Fibroblast of lung (primary cell): ENCODE measurements around the gene ROBO2.

Source experiments
- EZH2 ChIP-seq: IDR thresholded peaks from 2 replicates; pipeline ENCODE4 v1.5.1; 2012; ENCODE audit warnings: low read length, control low read depth, mild to moderate bottlenecking; ENCODE audit errors: missing control alignments
- TF ChIP-seq, protein P1 (sequence below), 2 donors: IDR thresholded peaks in 1 of 2; conservative IDR thresholded peaks in 1 of 2; 1 replicate in 1 of 2; 2 replicates in 1 of 2; pipeline ENCODE4 v1.5.1; 2011 to 2012; ENCODE audit warnings: low read length in 2 of 2, control low read depth in 1 of 2, inconsistent platforms in 1 of 2, low read depth in 1 of 2, mild to moderate bottlenecking in 1 of 2

DNA sequence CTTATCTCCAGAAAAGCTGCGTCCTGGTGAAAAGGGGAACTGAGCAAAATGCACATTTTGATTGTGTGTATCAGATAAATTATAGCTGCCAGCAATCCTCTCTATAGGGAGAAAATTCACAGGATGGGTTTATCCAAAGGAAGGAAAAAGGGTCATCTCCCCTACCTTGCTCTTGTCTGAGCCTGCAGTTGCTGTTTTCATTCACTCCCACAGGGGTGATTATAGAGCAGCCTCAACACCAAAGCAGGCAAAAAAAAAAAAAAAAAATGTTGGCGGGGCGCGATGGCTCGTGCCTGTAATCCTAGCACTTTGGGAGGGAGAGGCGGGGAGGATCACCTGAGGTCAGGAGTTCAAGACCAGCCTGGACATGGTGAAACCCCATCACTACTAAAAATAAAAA is 333.7 kb downstream of the ROBO2 start:
- TF ChIP-seq, protein P1, sequence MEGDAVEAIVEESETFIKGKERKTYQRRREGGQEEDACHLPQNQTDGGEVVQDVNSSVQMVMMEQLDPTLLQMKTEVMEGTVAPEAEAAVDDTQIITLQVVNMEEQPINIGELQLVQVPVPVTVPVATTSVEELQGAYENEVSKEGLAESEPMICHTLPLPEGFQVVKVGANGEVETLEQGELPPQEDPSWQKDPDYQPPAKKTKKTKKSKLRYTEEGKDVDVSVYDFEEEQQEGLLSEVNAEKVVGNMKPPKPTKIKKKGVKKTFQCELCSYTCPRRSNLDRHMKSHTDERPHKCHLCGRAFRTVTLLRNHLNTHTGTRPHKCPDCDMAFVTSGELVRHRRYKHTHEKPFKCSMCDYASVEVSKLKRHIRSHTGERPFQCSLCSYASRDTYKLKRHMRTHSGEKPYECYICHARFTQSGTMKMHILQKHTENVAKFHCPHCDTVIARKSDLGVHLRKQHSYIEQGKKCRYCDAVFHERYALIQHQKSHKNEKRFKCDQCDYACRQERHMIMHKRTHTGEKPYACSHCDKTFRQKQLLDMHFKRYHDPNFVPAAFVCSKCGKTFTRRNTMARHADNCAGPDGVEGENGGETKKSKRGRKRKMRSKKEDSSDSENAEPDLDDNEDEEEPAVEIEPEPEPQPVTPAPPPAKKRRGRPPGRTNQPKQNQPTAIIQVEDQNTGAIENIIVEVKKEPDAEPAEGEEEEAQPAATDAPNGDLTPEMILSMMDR (conservative IDR thresholded peaks at IDR 0.05 in 1 of 2, IDR thresholded peaks at IDR 0.05 in 1 of 2; ENCODE audit: low read depth in 1 of 2, low read length in 2 of 2): no peak
- TF ChIP-seq EZH2: no peak
